HepG2 (cell line): Measurements from ENCODE around the gene EIF2AK2. TPM values are rescaled to one million over a fixed set of nuclear protein-coding genes. Genes with fewer than 3 reads are reported as not detected.

Experiments used
- DPF2 ChIP-seq: sonication (generic); formaldehyde crosslinking; IDR thresholded peaks from 2 replicates; pipeline ENCODE4 v1.4.0; 2020; ENCODE audit warnings: mild to moderate bottlenecking, low read depth, missing genetic modification reagents, borderline replicate concordance
- ESRRA ChIP-seq: sonication (generic); formaldehyde crosslinking; IDR thresholded peaks from 2 replicates; pipeline ENCODE4 v1.5.1; 2020; ENCODE audit warnings: mild to moderate bottlenecking, low read depth, missing genetic modification reagents
- GATAD1 ChIP-seq: IDR thresholded peaks from 2 replicates; pipeline ENCODE4 v1.6.1; 2016; ENCODE audit warnings: missing genetic modification reagents, missing compliant biosample characterization
- GLI4 ChIP-seq: sonication (generic); formaldehyde crosslinking; IDR thresholded peaks from 2 replicates; pipeline ENCODE4 v1.5.1; 2020; ENCODE audit warnings: missing genetic modification reagents, mild to moderate bottlenecking, moderate library complexity, borderline replicate concordance
- GTF2F1 ChIP-seq: fragments of 150-350 bp; IDR thresholded peaks from 2 replicates; pipeline ENCODE4 v1.6.1; 2014; ENCODE audit warnings: low read length
- HNF4A ChIP-seq: sonication (generic); formaldehyde crosslinking; IDR thresholded peaks from 2 replicates; pipeline ENCODE4 v1.4.0; 2020; ENCODE audit warnings: missing genetic modification reagents
- KDM6A ChIP-seq: IDR thresholded peaks from 2 replicates; pipeline ENCODE4 v1.6.1; 2016; ENCODE audit warnings: low read depth
- NFKBIZ ChIP-seq: IDR thresholded peaks from 2 replicates; pipeline ENCODE4 v1.6.1; 2018; ENCODE audit warnings: missing genetic modification reagents, missing compliant biosample characterization
- NFYC ChIP-seq: IDR thresholded peaks from 2 replicates; pipeline ENCODE4 v1.6.1; 2016; ENCODE audit warnings: missing genetic modification reagents, missing compliant biosample characterization
- PAF1 ChIP-seq: IDR thresholded peaks from 2 replicates; pipeline ENCODE4 v1.6.1; 2016; ENCODE audit warnings: missing genetic modification reagents, missing compliant biosample characterization
- PHF21A ChIP-seq: sonication (generic); formaldehyde crosslinking; IDR thresholded peaks from 2 replicates; pipeline ENCODE4 v1.5.0; 2020; ENCODE audit warnings: mild to moderate bottlenecking, missing genetic modification reagents
- PRPF4 ChIP-seq: fragments of 200-400 bp; formaldehyde crosslinking; IDR thresholded peaks from 2 replicates; pipeline ENCODE4 v1.6.1; 2016; ENCODE audit warnings: low read length, low read depth; ENCODE audit not compliant: poor library complexity, severe bottlenecking
- TCF12 ChIP-seq, 2 experiments: fragments of 450-650 bp in 1 of 2; sonication (generic) in 1 of 2; formaldehyde crosslinking in 1 of 2; IDR thresholded peaks; 2 replicates each; pipeline versions ENCODE4 v1.6.1 to v1.8.0; 2017 to 2022; ENCODE audit warnings: antibody characterized with exemption in 1 of 2, mild to moderate bottlenecking in 1 of 2, missing genetic modification reagents in 1 of 2, moderate library complexity in 1 of 2
- TOE1 ChIP-seq: sonication (generic); formaldehyde crosslinking; IDR thresholded peaks from 2 replicates; pipeline ENCODE4 v1.4.0; 2020; ENCODE audit warnings: mild to moderate bottlenecking, missing genetic modification reagents
- ZC3H4 ChIP-seq: sonication (generic); formaldehyde crosslinking; IDR thresholded peaks from 2 replicates; pipeline ENCODE4 v1.4.0; 2020; ENCODE audit warnings: missing genetic modification reagents, borderline replicate concordance
- ZNF296 ChIP-seq: sonication (generic); formaldehyde crosslinking; conservative IDR thresholded peaks from 2 replicates; pipeline ENCODE4 v1.5.0; 2020; ENCODE audit warnings: mild to moderate bottlenecking, missing genetic modification reagents
- ZNF552 ChIP-seq: sonication (generic); formaldehyde crosslinking; IDR thresholded peaks from 2 replicates; pipeline ENCODE4 v1.9.0; 2022; ENCODE audit warnings: missing genetic modification reagents, mild to moderate bottlenecking, borderline replicate concordance
- polyA plus RNA-seq, 8 experiments: library from polyadenylated mRNA; depleted of rRNA in 3 of 8; stranded (reverse) in 7 of 8; unstranded in 1 of 8; fragments of >200 nt; fragmentation: Illumina TruSeq in 4 of 8; extraction: Trizol in 4 of 8; gene quantifications; 2 replicates each; pipeline versions ENCODE4 v1.2.1 to v1.2.3, GENCODE V29; 2011 to 2016; ENCODE audit warnings: low read depth in 4 of 8, missing spikeins in 1 of 8, mixed read lengths in 1 of 8; ENCODE audit not compliant: insufficient read depth in 1 of 8
- total RNA-seq, 5 experiments: library from RNA; depleted of rRNA; stranded (reverse); fragments of >200 nt; fragmentation: Illumina TruSeq; extraction: Trizol; gene quantifications; 2 replicates each; pipeline ENCODE4 v1.2.3, GENCODE V29; 2016; ENCODE audit warnings: low read depth in 1 of 5
- TF ChIP-seq, protein P1 (sequence below): IDR thresholded peaks from 2 replicates; pipeline ENCODE4 v1.6.1; 2012; ENCODE audit warnings: low read depth, low read length, improper control_type of control experiment
- TF ChIP-seq, protein P2 (sequence below): sonication (generic); formaldehyde crosslinking; IDR thresholded peaks from 2 replicates; pipeline ENCODE4 v1.5.0; 2020; ENCODE audit warnings: mild to moderate bottlenecking, missing genetic modification reagents, borderline replicate concordance

Gene EIF2AK2
- total and polyA plus RNA-seq, 2 of the 13 experiments (the other 11 are each of a cell fraction or from before 2014, with no cell fraction given) = 10.2 to 26.1 TPM

DNA sequence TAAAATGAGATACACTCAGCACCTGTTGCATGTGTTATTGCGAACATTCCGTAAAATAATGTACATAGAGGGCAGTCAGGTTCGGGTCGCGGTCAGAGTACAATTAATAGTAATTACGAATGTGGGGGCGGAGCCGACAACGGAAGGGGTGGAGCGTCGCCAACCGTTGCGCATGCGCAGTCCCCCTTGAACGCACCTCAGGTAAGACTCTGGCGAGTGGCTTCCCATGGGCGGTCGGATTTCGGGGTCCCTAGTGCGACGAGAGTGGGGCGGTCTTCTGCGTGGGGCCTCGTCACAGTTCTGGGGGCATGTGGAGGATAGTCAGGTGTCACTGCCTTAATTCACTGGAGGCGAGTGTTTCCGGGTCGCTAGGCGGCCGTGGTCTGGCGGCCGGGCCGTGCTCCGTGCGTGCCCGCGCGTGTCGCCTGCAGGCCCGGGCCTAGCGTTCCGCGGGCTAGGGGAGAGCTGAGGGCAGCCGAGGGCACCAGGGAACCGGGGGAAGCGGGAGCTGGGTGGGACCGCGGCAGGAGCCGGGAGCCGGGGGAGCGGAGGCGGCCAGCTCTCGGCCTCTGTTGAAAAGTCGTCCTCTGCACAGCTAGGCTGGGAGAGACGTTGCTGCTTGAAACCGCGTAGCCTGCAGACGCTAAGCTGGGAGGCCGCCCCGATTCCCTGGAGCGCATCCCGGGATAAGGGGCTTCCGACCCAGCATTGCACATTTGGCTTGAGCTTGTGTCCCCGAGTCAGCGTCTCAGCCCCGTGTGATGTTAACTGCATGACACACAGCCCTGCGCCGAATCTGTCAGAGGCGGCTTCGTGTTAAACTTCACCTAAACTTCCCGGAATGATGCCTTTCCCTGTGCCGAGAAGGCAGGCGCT, 39.8 kb upstream of the EIF2AK2 start, which contains the start of gene CEBPZOS (continued):
- peak; percentile 70; the same call in 1 of the 2 replicates for TF ChIP-seq ESRRA (CRISPR knock-in tag)
- TF ChIP-seq GTF2F1 = no peak
- TF ChIP-seq DPF2 (CRISPR knock-in tag) = no peak
- TF ChIP-seq ZC3H4 (CRISPR knock-in tag) = no peak
- TF ChIP-seq TCF12 (IDR thresholded peaks at IDR 0.05) = no peak
- peak; percentile 73; the same call in 1 of the 2 replicates for TF ChIP-seq TCF12 (CRISPR knock-in tag; IDR thresholded peaks at IDR 0.05)
- no peak for TF ChIP-seq TOE1
- peak; percentile 23; the same call in 1 of the 2 replicates for TF ChIP-seq KDM6A (CRISPR knock-in tag)
- TF ChIP-seq GLI4 = peak; percentile 97; the same call in 1 of the 2 replicates
- no peak for TF ChIP-seq PAF1
- TF ChIP-seq NFKBIZ (CRISPR knock-in tag) = peak; percentile 48; the same call in 1 of the 2 replicates
- TF ChIP-seq, protein P1, sequence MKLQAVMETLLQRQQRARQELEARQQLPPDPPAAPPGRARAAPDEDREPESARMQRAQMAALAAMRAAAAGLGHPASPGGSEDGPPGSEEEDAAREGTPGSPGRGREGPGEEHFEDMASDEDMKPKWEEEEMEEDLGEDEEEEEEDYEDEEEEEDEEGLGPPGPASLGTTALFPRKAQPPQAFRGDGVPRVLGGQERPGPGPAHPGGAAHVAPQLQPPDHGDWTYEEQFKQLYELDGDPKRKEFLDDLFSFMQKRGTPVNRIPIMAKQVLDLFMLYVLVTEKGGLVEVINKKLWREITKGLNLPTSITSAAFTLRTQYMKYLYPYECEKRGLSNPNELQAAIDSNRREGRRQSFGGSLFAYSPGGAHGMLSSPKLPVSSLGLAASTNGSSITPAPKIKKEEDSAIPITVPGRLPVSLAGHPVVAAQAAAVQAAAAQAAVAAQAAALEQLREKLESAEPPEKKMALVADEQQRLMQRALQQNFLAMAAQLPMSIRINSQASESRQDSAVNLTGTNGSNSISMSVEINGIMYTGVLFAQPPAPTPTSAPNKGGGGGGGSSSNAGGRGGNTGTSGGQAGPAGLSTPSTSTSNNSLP = peak; percentile 96
- TF ChIP-seq NFYC (CRISPR knock-in tag) = no peak; the same call in 1 of the 2 replicates
- no peak for TF ChIP-seq ZNF552 (CRISPR knock-in tag)
- TF ChIP-seq, protein P2, sequence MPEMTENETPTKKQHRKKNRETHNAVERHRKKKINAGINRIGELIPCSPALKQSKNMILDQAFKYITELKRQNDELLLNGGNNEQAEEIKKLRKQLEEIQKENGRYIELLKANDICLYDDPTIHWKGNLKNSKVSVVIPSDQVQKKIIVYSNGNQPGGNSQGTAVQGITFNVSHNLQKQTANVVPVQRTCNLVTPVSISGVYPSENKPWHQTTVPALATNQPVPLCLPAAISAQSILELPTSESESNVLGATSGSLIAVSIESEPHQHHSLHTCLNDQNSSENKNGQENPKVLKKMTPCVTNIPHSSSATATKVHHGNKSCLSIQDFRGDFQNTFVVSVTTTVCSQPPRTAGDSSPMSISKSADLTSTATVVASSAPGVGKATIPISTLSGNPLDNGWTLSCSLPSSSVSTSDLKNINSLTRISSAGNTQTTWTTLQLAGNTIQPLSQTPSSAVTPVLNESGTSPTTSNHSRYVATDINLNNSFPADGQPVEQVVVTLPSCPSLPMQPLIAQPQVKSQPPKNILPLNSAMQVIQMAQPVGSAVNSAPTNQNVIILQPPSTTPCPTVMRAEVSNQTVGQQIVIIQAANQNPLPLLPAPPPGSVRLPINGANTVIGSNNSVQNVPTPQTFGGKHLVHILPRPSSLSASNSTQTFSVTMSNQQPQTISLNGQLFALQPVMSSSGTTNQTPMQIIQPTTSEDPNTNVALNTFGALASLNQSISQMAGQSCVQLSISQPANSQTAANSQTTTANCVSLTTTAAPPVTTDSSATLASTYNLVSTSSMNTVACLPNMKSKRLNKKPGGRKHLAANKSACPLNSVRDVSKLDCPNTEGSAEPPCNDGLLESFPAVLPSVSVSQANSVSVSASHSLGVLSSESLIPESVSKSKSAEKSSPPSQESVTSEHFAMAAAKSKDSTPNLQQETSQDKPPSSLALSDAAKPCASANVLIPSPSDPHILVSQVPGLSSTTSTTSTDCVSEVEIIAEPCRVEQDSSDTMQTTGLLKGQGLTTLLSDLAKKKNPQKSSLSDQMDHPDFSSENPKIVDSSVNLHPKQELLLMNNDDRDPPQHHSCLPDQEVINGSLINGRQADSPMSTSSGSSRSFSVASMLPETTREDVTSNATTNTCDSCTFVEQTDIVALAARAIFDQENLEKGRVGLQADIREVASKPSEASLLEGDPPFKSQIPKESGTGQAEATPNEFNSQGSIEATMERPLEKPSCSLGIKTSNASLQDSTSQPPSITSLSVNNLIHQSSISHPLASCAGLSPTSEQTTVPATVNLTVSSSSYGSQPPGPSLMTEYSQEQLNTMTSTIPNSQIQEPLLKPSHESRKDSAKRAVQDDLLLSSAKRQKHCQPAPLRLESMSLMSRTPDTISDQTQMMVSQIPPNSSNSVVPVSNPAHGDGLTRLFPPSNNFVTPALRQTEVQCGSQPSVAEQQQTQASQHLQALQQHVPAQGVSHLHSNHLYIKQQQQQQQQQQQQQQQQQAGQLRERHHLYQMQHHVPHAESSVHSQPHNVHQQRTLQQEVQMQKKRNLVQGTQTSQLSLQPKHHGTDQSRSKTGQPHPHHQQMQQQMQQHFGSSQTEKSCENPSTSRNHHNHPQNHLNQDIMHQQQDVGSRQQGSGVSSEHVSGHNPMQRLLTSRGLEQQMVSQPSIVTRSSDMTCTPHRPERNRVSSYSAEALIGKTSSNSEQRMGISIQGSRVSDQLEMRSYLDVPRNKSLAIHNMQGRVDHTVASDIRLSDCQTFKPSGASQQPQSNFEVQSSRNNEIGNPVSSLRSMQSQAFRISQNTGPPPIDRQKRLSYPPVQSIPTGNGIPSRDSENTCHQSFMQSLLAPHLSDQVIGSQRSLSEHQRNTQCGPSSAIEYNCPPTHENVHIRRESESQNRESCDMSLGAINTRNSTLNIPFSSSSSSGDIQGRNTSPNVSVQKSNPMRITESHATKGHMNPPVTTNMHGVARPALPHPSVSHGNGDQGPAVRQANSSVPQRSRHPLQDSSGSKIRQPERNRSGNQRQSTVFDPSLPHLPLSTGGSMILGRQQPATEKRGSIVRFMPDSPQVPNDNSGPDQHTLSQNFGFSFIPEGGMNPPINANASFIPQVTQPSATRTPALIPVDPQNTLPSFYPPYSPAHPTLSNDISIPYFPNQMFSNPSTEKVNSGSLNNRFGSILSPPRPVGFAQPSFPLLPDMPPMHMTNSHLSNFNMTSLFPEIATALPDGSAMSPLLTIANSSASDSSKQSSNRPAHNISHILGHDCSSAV (CRISPR knock-in tag) = no peak; the same call in 1 of the 2 replicates
- TF ChIP-seq PHF21A (CRISPR knock-in tag) = peak; percentile 88; the same call in 1 of the 2 replicates
- 0 out of 2 replicates have a peak, but pooled peaks have one; percentile 20 for TF ChIP-seq HNF4A (CRISPR knock-in tag)
- TF ChIP-seq ZNF296 (CRISPR knock-in tag) = peak; percentile 91
- no peak for TF ChIP-seq PRPF4
- TF ChIP-seq GATAD1 (CRISPR knock-in tag) = peak; percentile 76
